Pons (tissue), 1 donor: ENCODE results near the gene IPO11.
"Not testable (repeated sequence)": the region's sequence is repeated elsewhere in the genome, so short reads cannot be mapped to it uniquely, and the experiment has no call there.

ENCODE experiments used
- DNase-seq: peaks from one replicate; pipeline ENCODE4 v3.0.0-alpha.2; 2016; ENCODE audit warnings: low spot score

Gene IPO11

GRCh38 chr5:62645223-62645622 lies 232.7 kb downstream of the IPO11 start:
- DNase-seq = no peak

- no peak for DNase-seq
Measured at GRCh38 chr5:62647241-62647640, 234.7 kb downstream of the IPO11 start.

GRCh38 chr5:62649025-62649424 lies 236.5 kb downstream of the IPO11 start:
- no peak for DNase-seq

GRCh38 chr5:62649476-62650113 lies 237.0 kb downstream of the IPO11 start:
- DNase-seq = peak; percentile 46

- no peak for DNase-seq
Measured at GRCh38 chr5:62650197-62650596, 237.6 kb downstream of the IPO11 start.

GRCh38 chr5:62652225-62652624 lies 239.7 kb downstream of the IPO11 start:
- no peak for DNase-seq

- DNase-seq = peak; percentile 42
Measured at GRCh38 chr5:62653001-62653863, 240.7 kb downstream of the IPO11 start.

GRCh38 chr5:62653864-62654575 lies 241.5 kb downstream of the IPO11 start:
- no peak for DNase-seq

GRCh38 chr5:62657772-62658171 lies 245.2 kb downstream of the IPO11 start:
- DNase-seq = not testable (repeated sequence)

GRCh38 chr5:62661126-62661525 lies 248.6 kb downstream of the IPO11 start:
- DNase-seq = no peak

GRCh38 chr5:62662521-62662920 lies 250.0 kb downstream of the IPO11 start:
- no peak for DNase-seq

- no peak for DNase-seq
Measured at GRCh38 chr5:62671479-62671878, 258.9 kb downstream of the IPO11 start.

GRCh38 chr5:62676596-62676995 lies 264.0 kb downstream of the IPO11 start:
- not testable (repeated sequence) for DNase-seq
